K562 (cell line): ENCODE results near the gene TESK1. TPM values are rescaled to one million over a fixed set of nuclear protein-coding genes. Genes with fewer than 3 reads are reported as not detected.

Experiments used
- CHCHD3 ChIP-seq: fragments of 250-450 bp; sonication (Bioruptor Pico); IDR thresholded peaks from 2 replicates; pipeline ENCODE4 v2.1.2; 2022; ENCODE audit warnings: mild to moderate bottlenecking
- FIP1L1 ChIP-seq: fragments of 200-400 bp; formaldehyde crosslinking; IDR thresholded peaks from 2 replicates; pipeline ENCODE4 v1.6.1; 2018; ENCODE audit warnings: mild to moderate bottlenecking, low read depth, low read length; ENCODE audit not compliant: poor library complexity, severe bottlenecking
- FOS ChIP-seq: IDR thresholded peaks from 3 replicates; pipeline ENCODE4 v1.6.1; 2011; ENCODE audit not compliant: insufficient read length; ENCODE audit errors: extremely low read depth
- FOXK2 ChIP-seq, 2 experiments: fragments of 450-650 bp; IDR thresholded peaks in 1 of 2; conservative IDR thresholded peaks in 1 of 2; 2 replicates each; pipeline ENCODE4 v1.6.1; 2016; ENCODE audit warnings: low read depth in 2 of 2, mild to moderate bottlenecking in 1 of 2
- GTF2E2 ChIP-seq: fragments of 200-800 bp; sonication (Bioruptor generic); IDR thresholded peaks from 2 replicates; pipeline ENCODE4 v1.6.1; 2016; ENCODE audit warnings: missing genetic modification characterization, missing compliant biosample characterization
- HNRNPUL1 ChIP-seq: fragments of 200-400 bp; formaldehyde crosslinking; IDR thresholded peaks from 2 replicates; pipeline ENCODE4 v1.6.1; 2017; ENCODE audit warnings: low read length
- IRF2 ChIP-seq: sonication (generic); formaldehyde crosslinking; IDR thresholded peaks from 2 replicates; pipeline ENCODE4 v1.8.1; 2022; ENCODE audit warnings: mild to moderate bottlenecking, missing genetic modification reagents
- MEIS2 ChIP-seq: fragments of 450-650 bp; IDR thresholded peaks from 2 replicates; pipeline ENCODE4 v1.6.1; 2014; ENCODE audit warnings: mild to moderate bottlenecking; ENCODE audit not compliant: partially characterized antibody
- NCOR1 ChIP-seq: fragments of 450-650 bp; IDR thresholded peaks from 2 replicates; pipeline ENCODE4 v1.6.1; 2016; ENCODE audit warnings: mild to moderate bottlenecking, moderate library complexity
- NELFE ChIP-seq: IDR thresholded peaks from 2 replicates; pipeline ENCODE4 v1.6.1; 2011; ENCODE audit warnings: mild to moderate bottlenecking; ENCODE audit not compliant: insufficient read depth, insufficient read length
- RBM34 ChIP-seq: fragments of 200-400 bp; formaldehyde crosslinking; IDR thresholded peaks from 2 replicates; pipeline ENCODE4 v1.6.1; 2018; ENCODE audit warnings: low read length, borderline replicate concordance; ENCODE audit not compliant: insufficient read depth
- SREBF1 ChIP-seq: fragments of 150-350 bp; IDR thresholded peaks from 2 replicates; pipeline ENCODE4 v1.6.1; 2014; ENCODE audit warnings: antibody characterized with exemption, low read depth, low read length, borderline replicate concordance
- TGIF2 ChIP-seq: sonication (generic); formaldehyde crosslinking; IDR thresholded peaks from 2 replicates; pipeline ENCODE4 v1.8.1; 2022; ENCODE audit warnings: mild to moderate bottlenecking, missing genetic modification reagents, moderate library complexity
- TRIM24 ChIP-seq, 2 experiments: fragments of 450-650 bp; IDR thresholded peaks; 2 replicates each; pipeline ENCODE4 v1.6.1; 2016
- U2AF1 ChIP-seq: fragments of 200-400 bp; formaldehyde crosslinking; optimal IDR thresholded peaks from 2 replicates; pipeline ENCODE3; 2017; ENCODE audit warnings: mild to moderate bottlenecking, low read depth, low read length, moderate library complexity
- ZNF143 ChIP-seq: sonication (generic); formaldehyde crosslinking; IDR thresholded peaks from 2 replicates; pipeline ENCODE4 v1.9.0; 2022; ENCODE audit warnings: mild to moderate bottlenecking, missing genetic modification reagents
- ZNF174 ChIP-seq: fragments of 250-450 bp; sonication (Bioruptor Pico); IDR thresholded peaks from 2 replicates; pipeline ENCODE4 v1.4.0; 2020; ENCODE audit warnings: mild to moderate bottlenecking
- ZNF561 ChIP-seq: fragments of 450-650 bp; formaldehyde crosslinking; conservative IDR thresholded peaks from 2 replicates; pipeline ENCODE4 v1.4.0; 2020; ENCODE audit warnings: mild to moderate bottlenecking, moderate library complexity
- polyA plus RNA-seq, 8 experiments: library from polyadenylated mRNA; depleted of rRNA in 4 of 8; stranded (reverse) in 5 of 8; unstranded in 3 of 8; fragments of >200 nt; fragmentation: Nextera tagmentation in 2 of 8; fragmentation: Illumina TruSeq in 1 of 8; extraction: Ambion mirVana in 2 of 8; extraction: Trizol in 1 of 8; gene quantifications; 2 replicates each; pipeline versions ENCODE4 v1.2.1 to v1.2.3, GENCODE V29; 2011 to 2014; ENCODE audit warnings: inconsistent platforms in 1 of 8, missing spikeins in 1 of 8
- total RNA-seq, 7 experiments: library from RNA; depleted of rRNA in 6 of 7; stranded (reverse); fragments of >200 nt in 6 of 7; fragmentation: Illumina TruSeq in 2 of 7; extraction: Trizol in 2 of 7; gene quantifications; 2 replicates each; pipeline versions ENCODE4 v1.2.1 to v1.2.3, GENCODE V29; 2011 to 2021; ENCODE audit warnings: low replicate concordance in 1 of 7
- TF ChIP-seq, protein P1 (sequence below): sonication (generic); formaldehyde crosslinking; IDR thresholded peaks from 2 replicates; pipeline ENCODE4 v1.8.1; 2023; ENCODE audit warnings: mild to moderate bottlenecking, missing genetic modification reagents
- TF ChIP-seq, protein P2 (sequence below): sonication (generic); formaldehyde crosslinking; IDR thresholded peaks from 2 replicates; pipeline ENCODE4 v1.8.1; 2023; ENCODE audit warnings: mild to moderate bottlenecking, missing genetic modification reagents
- TF ChIP-seq, protein P3 (sequence below): sonication (generic); formaldehyde crosslinking; IDR thresholded peaks from 2 replicates; pipeline ENCODE4 v1.8.0; 2022; ENCODE audit warnings: mild to moderate bottlenecking, missing genetic modification reagents
- TF ChIP-seq, protein P4 (sequence below): fragments of 250-450 bp; sonication (Bioruptor Pico); IDR thresholded peaks from 2 replicates; pipeline ENCODE4 v1.4.0; 2020; ENCODE audit warnings: mild to moderate bottlenecking, moderate library complexity

The TESK1 gene
- total and polyA plus RNA-seq, 9 of the 15 experiments (the other 6 are each of a cell fraction or from before 2014, with no cell fraction given), result 0.07 to 10.4 (median 4.1) TPM

DNA sequence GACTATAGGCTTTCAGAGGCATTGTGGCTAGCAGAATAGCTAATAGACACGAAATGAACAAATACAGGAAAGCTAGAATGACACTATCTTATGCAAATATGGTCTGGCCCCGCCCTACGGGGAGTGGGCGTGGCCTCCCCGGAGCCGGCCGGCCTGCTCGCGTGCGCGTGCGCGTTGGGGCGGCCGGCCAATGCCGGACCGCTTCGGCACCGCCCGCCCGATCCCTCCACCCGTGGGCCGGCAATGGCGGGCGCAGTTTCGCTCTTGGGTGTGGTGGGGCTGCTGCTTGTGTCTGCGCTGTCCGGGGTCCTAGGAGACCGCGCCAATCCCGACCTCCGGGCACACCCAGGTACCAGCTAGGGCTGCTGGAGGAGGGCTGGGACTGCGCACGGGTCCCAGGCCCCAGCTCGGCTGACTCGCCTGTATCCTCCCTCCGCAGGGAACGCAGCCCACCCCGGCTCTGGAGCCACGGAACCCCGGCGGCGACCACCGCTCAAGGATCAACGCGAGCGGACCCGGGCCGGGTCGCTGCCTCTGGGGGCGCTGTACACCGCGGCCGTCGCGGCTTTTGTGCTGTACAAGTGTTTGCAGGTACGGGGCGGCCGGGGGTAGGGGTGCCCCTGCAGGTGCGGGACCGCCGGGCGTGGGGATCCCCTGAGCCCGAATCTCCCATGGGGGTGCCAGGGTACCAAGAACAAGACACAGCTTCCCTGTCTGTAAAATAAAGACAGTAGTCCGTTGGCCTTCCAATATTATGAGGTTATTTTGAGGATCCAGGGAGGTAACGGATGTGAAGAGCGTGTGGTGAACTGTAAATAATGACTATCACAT, 53.3 kb downstream of the TESK1 start, which contains the start of gene CCDC107 (continued):
- TF ChIP-seq, protein P1, sequence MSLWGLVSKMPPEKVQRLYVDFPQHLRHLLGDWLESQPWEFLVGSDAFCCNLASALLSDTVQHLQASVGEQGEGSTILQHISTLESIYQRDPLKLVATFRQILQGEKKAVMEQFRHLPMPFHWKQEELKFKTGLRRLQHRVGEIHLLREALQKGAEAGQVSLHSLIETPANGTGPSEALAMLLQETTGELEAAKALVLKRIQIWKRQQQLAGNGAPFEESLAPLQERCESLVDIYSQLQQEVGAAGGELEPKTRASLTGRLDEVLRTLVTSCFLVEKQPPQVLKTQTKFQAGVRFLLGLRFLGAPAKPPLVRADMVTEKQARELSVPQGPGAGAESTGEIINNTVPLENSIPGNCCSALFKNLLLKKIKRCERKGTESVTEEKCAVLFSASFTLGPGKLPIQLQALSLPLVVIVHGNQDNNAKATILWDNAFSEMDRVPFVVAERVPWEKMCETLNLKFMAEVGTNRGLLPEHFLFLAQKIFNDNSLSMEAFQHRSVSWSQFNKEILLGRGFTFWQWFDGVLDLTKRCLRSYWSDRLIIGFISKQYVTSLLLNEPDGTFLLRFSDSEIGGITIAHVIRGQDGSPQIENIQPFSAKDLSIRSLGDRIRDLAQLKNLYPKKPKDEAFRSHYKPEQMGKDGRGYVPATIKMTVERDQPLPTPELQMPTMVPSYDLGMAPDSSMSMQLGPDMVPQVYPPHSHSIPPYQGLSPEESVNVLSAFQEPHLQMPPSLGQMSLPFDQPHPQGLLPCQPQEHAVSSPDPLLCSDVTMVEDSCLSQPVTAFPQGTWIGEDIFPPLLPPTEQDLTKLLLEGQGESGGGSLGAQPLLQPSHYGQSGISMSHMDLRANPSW (CRISPR knock-in tag), result no peak
- TF ChIP-seq ZNF143 (CRISPR knock-in tag), result no peak
- TF ChIP-seq NELFE, result no peak
- TF ChIP-seq, protein P2, sequence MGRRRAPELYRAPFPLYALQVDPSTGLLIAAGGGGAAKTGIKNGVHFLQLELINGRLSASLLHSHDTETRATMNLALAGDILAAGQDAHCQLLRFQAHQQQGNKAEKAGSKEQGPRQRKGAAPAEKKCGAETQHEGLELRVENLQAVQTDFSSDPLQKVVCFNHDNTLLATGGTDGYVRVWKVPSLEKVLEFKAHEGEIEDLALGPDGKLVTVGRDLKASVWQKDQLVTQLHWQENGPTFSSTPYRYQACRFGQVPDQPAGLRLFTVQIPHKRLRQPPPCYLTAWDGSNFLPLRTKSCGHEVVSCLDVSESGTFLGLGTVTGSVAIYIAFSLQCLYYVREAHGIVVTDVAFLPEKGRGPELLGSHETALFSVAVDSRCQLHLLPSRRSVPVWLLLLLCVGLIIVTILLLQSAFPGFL (CRISPR knock-in tag), result no peak
- TF ChIP-seq, protein P3, sequence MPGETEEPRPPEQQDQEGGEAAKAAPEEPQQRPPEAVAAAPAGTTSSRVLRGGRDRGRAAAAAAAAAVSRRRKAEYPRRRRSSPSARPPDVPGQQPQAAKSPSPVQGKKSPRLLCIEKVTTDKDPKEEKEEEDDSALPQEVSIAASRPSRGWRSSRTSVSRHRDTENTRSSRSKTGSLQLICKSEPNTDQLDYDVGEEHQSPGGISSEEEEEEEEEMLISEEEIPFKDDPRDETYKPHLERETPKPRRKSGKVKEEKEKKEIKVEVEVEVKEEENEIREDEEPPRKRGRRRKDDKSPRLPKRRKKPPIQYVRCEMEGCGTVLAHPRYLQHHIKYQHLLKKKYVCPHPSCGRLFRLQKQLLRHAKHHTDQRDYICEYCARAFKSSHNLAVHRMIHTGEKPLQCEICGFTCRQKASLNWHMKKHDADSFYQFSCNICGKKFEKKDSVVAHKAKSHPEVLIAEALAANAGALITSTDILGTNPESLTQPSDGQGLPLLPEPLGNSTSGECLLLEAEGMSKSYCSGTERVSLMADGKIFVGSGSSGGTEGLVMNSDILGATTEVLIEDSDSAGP (CRISPR knock-in tag), result no peak
- no peak for TF ChIP-seq TRIM24 (IDR thresholded peaks at IDR 0.05)
- no peak for TF ChIP-seq IRF2 (CRISPR knock-in tag)
- no peak for TF ChIP-seq RBM34
- TF ChIP-seq, protein P4, sequence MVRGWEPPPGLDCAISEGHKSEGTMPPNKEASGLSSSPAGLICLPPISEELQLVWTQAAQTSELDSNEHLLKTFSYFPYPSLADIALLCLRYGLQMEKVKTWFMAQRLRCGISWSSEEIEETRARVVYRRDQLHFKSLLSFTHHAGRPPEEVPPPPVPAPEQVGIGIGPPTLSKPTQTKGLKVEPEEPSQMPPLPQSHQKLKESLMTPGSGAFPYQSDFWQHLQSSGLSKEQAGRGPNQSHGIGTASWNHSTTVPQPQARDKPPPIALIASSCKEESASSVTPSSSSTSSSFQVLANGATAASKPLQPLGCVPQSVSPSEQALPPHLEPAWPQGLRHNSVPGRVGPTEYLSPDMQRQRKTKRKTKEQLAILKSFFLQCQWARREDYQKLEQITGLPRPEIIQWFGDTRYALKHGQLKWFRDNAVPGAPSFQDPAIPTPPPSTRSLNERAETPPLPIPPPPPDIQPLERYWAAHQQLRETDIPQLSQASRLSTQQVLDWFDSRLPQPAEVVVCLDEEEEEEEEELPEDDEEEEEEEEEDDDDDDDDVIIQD, result no peak
- TF ChIP-seq FIP1L1, result peak; percentile 70
- no peak for TF ChIP-seq GTF2E2 (tag)
- TF ChIP-seq TGIF2 (CRISPR knock-in tag), result no peak
- no peak for TF ChIP-seq ZNF561 (CRISPR knock-in tag)
- TF ChIP-seq SREBF1, result no peak
- TF ChIP-seq MEIS2, result peak; percentile 68
- no peak for TF ChIP-seq NCOR1
- no peak for TF ChIP-seq FOS
- TF ChIP-seq ZNF174 (CRISPR knock-in tag), result no peak
- TF ChIP-seq CHCHD3 (CRISPR knock-in tag), result no peak
- no peak for TF ChIP-seq HNRNPUL1
- no peak for TF ChIP-seq FOXK2 (conservative IDR thresholded peaks at IDR 0.05 in 1 of 2, IDR thresholded peaks at IDR 0.05 in 1 of 2; ENCODE audit: low read depth in 2 of 2)
- TF ChIP-seq U2AF1, result peak; percentile 29
